Thymus (tissue), 11 donors: Measurements from ENCODE around the gene TARDBP. TPM values are rescaled to one million over a fixed set of nuclear protein-coding genes. Genes with fewer than 3 reads are reported as not detected.

Experiments
- DNase-seq, 9 donors: peaks; one replicate each; pipeline ENCODE4 v3.0.0-alpha.2; 2013; ENCODE audit warnings: low spot score in 9 of 9, low read depth in 6 of 9, missing footprints in 1 of 9
- H3K27ac ChIP-seq, 2 donors: one replicate each; pipeline ENCODE4 v1.5.1; 2013; ENCODE audit warnings: control low read depth in 1 of 2, low read depth in 1 of 2, low read length in 1 of 2, mild to moderate bottlenecking in 1 of 2, moderate library complexity in 1 of 2
- H3K27me3 ChIP-seq, 2 donors: one replicate each; pipeline ENCODE4 v1.5.1; 2013; ENCODE audit warnings: low read length in 1 of 2; ENCODE audit not compliant: control insufficient read depth in 2 of 2, insufficient read depth in 1 of 2
- H3K36me3 ChIP-seq, 2 donors: one replicate each; pipeline ENCODE4 v1.5.1; 2013; ENCODE audit warnings: low read length in 1 of 2, mild to moderate bottlenecking in 1 of 2, moderate library complexity in 1 of 2; ENCODE audit not compliant: control insufficient read depth in 2 of 2, insufficient read depth in 2 of 2
- H3K4me1 ChIP-seq, 2 donors: one replicate each; pipeline ENCODE4 v1.5.1; 2013; ENCODE audit warnings: low read length in 2 of 2; ENCODE audit not compliant: control insufficient read depth in 2 of 2, insufficient read depth in 2 of 2
- H3K4me3 ChIP-seq, 2 donors: one replicate each; pipeline ENCODE4 v1.5.1; 2013; ENCODE audit warnings: low read length in 2 of 2, control low read depth in 1 of 2, mild to moderate bottlenecking in 1 of 2
- H3K9me3 ChIP-seq, 2 donors: one replicate each; pipeline ENCODE4 v1.5.1; 2013; ENCODE audit warnings: low read length in 1 of 2, mild to moderate bottlenecking in 1 of 2; ENCODE audit not compliant: control insufficient read depth in 2 of 2, insufficient read depth in 1 of 2
- WGBS: extraction: QIAGEN DNeasy Blood & Tissue Kit; methylation state at CpG from one replicate; pipeline ENCODE4 v1.1.7; 2013; 5-methylcytosine and 5-hydroxymethylcytosine counted together
- polyA plus RNA-seq: library from polyadenylated mRNA; stranded (reverse); fragments of 200-250 nt; gene quantifications from one replicate; pipeline ENCODE4 v1.2.3, GENCODE V29; 2013
- total RNA-seq: library from RNA; stranded (reverse); fragments of 120-200 nt; gene quantifications from one replicate; pipeline ENCODE4 v1.2.4, GENCODE V29; 2013
- donor health status: healthy.

TARDBP gene
- total and polyA plus RNA-seq, 2 donors = 32.5 to 155 TPM

DNA sequence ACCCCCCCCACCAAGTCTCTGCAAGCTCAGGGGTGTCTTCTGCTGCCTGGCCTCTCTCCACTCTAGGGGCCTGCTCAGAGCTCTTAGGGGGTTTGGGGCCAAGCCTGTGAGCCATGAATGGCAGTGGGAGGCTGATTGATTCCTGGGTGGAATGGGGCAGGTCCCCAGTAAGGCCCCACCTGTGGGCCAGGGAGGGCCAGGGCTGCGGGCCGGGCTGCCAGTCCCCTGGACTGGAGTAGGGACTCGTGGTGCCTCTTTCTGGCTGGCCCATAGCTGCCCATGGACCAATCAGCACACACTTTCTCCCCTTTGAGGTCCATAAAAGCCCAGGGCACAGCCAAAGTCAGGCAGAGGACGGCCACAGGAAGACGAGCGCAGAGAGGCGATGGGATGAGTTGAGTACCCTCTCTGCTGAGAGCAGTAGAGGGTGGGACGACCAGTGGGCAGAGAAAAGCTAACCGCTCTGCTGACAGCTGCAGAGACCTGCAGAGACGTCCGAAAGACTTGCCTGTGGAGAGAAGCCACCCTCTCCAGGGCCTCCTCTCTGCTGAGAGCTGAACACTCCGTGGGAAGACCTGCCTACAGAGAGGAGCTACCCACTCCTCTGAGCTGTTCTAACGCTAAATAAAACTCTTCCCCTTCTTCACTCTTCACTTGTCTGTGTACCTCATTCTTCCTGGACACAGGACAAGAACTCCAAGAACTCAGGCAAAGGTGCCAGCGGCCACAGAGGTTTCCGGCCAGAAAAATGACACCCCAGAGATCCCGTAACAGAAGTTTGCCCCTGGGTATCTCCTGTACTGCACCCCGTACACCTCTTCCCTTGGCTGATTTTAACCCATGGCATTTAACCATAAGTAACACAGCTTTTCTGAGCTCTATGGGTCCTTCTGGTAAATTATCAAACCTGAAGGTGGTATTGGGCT lies 38.2 kb upstream of the TARDBP start:
- 94% methylated on average over 17 of the region's 17 CpGs for WGBS

DNA sequence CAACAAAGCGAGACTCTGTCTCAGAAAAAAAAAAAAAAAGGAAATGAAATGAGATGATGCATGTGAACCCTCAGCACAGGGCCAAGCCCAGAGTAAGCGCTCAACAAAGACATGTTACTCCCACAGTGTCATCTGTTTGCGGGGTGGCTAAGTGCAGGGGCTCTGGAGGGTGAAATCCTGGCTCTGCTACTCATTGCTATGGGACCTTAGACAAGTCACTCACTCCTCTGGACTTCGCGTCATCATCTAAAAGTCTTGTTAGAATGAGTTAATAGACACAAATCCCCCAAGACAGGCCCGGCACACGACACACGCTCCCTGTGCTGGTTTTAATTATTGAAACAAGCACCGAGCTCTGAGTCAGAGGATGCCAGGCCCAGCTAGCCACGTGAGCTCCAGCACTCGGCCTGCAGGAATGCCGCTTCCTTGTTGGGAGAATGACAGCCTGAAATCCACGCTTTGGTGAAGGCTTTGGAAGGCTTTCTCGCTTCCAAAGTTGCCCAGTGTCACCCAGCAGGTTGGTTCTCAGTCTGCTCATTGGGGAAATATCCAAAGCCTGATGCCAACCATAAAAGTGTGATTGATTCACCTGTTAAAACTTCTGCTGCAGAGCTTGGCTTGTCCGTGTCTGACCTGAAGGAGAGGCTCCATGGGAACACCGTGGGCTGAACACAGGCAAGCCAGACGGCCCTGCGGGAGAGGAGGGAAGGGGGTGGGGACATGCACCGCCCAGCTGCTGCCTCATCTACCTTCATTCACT lies 36.7 kb upstream of the TARDBP start:
- H3K4me3 ChIP-seq = no peak overlapping the region
- no peak overlapping the region for H3K27ac ChIP-seq
- H3K27me3 ChIP-seq = peaks cover 2 to 25% of the 10 kb centered on the region in 2 donors
- 92% methylated on average over 19 of the region's 19 CpGs for WGBS
- peaks cover 0 to 6% of the 10 kb centered on the region in 2 donors for H3K4me1 ChIP-seq
- no peak for DNase-seq
- H3K9me3 ChIP-seq = no peaks in the 10 kb centered on the region
- no peaks in the 10 kb centered on the region for H3K36me3 ChIP-seq

More for the DNA sequence above, 38.2 kb upstream of the TARDBP start:
- H3K27me3 ChIP-seq = peaks cover 0 to 17% of the 10 kb centered on the region in 2 donors
- no peaks in the 10 kb centered on the region for H3K36me3 ChIP-seq
- H3K4me3 ChIP-seq = no peak overlapping the region
- H3K4me1 ChIP-seq = no peaks in the 10 kb centered on the region
- H3K9me3 ChIP-seq = no peaks in the 10 kb centered on the region
- no peak for DNase-seq
- no peak overlapping the region for H3K27ac ChIP-seq

DNA sequence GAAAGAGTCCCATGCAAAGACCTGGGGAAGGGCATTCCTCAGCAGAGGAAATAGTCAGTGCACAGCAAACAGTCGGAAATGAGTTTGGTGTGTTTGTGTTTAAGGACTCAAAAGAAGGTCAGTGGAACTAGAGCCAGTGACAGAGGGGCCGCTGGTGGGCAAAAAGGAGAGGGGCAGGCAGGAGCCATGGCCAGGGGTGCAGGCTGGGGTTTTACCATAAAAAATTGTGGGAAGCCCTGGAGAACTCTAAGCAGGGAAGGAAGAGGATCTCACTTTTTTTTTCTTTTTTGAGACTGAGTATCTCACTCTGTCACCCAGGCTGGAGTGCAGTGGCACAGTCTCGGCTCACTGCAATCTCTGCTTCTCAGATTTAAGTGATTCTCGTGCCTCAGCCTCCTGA lies 33.7 kb upstream of the TARDBP start:
- Histone ChIP-seq H3K27ac (no peak overlapping the region), H3K36me3 (no peaks in the 10 kb centered on the region), H3K4me1 (peaks cover 0 to 7% of the 10 kb centered on the region in 2 donors), H3K4me3 (no peak overlapping the region), H3K27me3 (peaks cover 2 to 34% of the 10 kb centered on the region in 2 donors), H3K9me3 (no peaks in the 10 kb centered on the region)
- no peak for DNase-seq
- 73% methylated on average over 4 of the region's 4 CpGs for WGBS

DNA sequence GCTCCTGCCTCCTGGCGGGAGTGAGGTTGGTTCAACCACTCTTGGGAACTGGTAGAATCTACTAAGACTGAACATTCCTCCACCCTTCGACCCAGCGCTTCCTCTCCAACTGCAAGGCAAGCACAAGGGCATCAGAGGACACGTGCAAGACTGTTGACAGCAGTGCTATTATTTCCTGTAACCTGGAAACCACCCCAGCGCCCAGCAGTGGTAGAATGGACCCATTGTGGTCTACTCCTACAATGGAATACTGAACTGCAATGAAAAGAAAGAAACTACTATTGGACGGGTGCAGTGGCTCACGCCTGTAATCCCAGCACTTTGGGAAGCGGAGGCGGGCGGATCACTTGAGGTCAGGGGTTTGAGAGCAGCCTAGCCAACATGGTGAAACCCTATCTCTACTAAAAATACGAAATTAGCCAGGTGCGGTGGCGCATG lies 33.0 kb upstream of the TARDBP start:
- H3K27ac ChIP-seq = no peak overlapping the region
- H3K4me3 ChIP-seq = no peak overlapping the region
- peaks cover 2 to 34% of the 10 kb centered on the region in 2 donors for H3K27me3 ChIP-seq
- no peaks in the 10 kb centered on the region for H3K36me3 ChIP-seq
- no peak for DNase-seq
- WGBS = 76% methylated on average over 13 of the region's 13 CpGs
- H3K9me3 ChIP-seq = no peaks in the 10 kb centered on the region
- H3K4me1 ChIP-seq = peaks cover 0 to 7% of the 10 kb centered on the region in 2 donors

DNA sequence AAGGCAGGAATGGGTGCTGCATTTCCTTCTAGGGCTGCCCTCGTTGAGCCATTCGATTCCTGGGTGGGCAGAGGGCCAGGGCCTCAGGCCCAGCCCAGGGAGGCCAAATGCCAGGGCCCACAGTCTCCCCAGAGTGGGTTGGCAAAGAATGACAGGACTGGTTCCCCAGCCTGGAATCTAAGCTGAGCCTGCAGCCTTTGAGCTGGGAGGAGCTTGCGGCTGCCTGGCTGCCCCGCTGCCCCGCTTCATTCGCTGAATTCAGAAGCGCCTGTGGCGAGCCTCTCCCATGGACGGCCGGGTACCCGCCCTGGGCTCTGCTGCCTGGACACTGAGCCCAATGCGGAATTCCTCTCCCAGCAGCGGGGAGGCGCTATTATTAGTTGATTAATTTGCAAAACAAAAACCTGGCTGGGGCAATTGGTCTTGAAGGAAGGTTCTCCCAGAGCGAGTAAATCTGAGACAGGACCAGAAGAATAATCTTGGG lies 32.3 kb upstream of the TARDBP start:
- no peak for DNase-seq
- Histone ChIP-seq H3K36me3 (no peaks in the 10 kb centered on the region), H3K4me3 (no peak overlapping the region), H3K9me3 (no peaks in the 10 kb centered on the region), H3K27me3 (peaks cover 2 to 34% of the 10 kb centered on the region in 2 donors), H3K27ac (no peak overlapping the region), H3K4me1 (peaks cover 0 to 7% of the 10 kb centered on the region in 2 donors)
- 26% methylated on average over 15 of the region's 15 CpGs for WGBS

DNA sequence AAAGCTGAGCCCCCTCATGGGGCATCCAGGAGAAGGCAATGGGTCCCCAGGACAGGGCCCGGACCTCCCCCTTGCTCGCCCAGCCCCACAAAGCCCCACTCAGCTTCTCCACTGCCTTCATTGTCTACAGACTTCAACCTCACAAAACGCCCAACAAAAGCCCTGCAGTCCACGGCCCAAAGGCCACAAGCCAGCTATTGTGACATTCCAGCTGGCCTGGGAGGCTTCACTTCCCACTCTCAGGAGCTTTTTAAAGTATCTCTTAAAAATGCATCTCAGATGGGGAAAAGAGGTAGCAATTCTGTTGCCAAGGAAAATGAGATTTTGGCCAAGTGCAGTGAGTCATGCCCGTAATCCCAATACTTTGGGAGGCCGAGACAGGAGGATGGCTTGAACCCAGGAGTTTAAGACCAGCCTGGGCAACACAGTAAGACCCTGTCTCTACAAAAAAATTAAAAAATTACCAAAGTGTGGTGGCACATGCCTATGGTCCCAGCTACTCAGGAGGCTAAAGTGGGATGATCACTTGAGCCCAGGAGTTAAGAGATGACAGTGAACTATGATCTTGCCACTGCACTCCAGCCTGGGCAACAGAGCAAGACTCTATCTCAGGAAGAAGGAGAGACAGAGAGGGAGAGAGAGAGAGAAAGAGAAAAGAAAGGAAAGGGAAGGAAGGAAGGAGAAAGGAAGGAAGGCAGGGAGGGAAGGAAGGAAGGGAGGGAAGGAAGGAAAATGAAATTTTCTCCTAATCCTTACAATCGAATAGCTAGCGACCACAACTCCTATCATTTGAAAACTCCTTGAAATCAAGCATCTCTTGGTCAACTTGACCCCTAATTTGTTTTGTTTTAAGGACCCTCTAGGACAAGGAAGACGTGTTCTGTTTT lies 31.4 kb upstream of the TARDBP start:
- H3K27ac ChIP-seq = no peak overlapping the region
- H3K27me3 ChIP-seq = peaks cover 2 to 34% of the 10 kb centered on the region in 2 donors
- no peaks in the 10 kb centered on the region for H3K36me3 ChIP-seq
- H3K9me3 ChIP-seq = no peaks in the 10 kb centered on the region
- DNase-seq = no peak
- H3K4me3 ChIP-seq = no peak overlapping the region
- H3K4me1 ChIP-seq = peaks cover 0 to 10% of the 10 kb centered on the region in 2 donors
- 86% methylated on average over 9 of the region's 9 CpGs for WGBS

DNA sequence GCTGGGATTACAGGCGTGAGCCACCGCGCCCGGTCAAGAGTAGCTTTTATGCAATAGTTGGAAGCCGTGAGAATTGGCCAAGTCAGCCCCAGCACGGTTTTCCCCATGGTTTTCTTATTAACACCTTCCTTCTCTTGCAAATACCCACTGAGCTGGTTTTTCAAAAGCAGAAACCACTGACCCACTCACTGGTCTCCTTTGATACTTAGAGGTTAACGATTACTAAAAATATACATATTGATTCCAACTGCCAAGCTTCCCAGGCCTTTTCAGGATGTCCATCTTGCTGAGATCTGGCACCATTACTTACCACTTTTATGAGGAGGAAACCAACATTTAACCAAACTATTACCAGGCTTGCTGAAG lies 25.9 kb upstream of the TARDBP start:
- DNase-seq = no peak
- WGBS = 85% methylated on average over 7 of the region's 7 CpGs
- Histone ChIP-seq H3K4me1 (peaks cover 0 to 2% of the 10 kb centered on the region in 2 donors), H3K27ac (no peak overlapping the region), H3K9me3 (no peaks in the 10 kb centered on the region), H3K36me3 (no peaks in the 10 kb centered on the region), H3K4me3 (no peak overlapping the region), H3K27me3 (peaks cover 0 to 3% of the 10 kb centered on the region in 2 donors)

DNA sequence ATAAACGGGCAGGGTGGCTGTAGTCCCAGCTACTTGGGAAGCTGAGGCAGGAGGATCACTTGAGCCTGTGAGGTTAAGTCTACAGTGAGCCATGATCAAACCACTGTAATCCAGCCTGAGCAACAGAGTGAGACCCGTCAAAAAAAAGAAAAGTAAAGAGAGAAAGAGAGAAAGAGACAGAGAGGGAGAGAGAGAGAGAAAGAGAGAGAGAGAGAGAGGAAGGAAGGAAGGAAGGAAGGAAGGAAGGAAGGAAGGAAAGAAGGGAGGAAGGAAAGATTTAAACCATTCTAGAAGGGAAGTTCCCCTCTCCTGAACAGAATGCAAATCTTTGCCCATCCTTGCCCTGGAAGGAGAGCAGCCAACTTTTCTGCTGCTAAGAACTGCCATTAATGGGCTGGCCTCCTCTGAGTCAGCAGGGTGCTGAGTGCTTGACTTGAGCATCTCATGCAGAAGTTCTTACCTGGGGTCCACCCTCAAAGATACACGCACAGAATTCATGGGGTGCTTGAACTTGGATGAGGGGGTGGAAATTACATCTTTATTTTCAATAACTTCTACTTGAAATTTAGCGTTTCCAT lies 24.5 kb upstream of the TARDBP start:
- Histone ChIP-seq H3K27me3 (no peaks in the 10 kb centered on the region), H3K9me3 (no peaks in the 10 kb centered on the region), H3K4me1 (peaks cover 0 to 2% of the 10 kb centered on the region in 2 donors), H3K27ac (no peak overlapping the region), H3K36me3 (no peaks in the 10 kb centered on the region), H3K4me3 (no peak overlapping the region)
- WGBS = 92% methylated on average over 4 of the region's 4 CpGs
- no peak for DNase-seq
